ENCODE measurements around the gene ZCCHC3.

- TF ChIP-seq POLR2A (IDR thresholded peaks at IDR 0.05; ENCODE audit: low read depth, low read length) (no peak), POLR2AphosphoS5 (IDR thresholded peaks at IDR 0.05; ENCODE audit: low read depth, low read length) (no peak)
Measured at GRCh38 chr20:326645-327185, 29.3 kb downstream of the ZCCHC3 start.
